IPS DF 6.9 (cell line): ENCODE results near the gene EOGT.

Source experiments
- DNase-seq: peaks from one replicate; pipeline ENCODE4 v3.0.0-alpha.2; 2013; ENCODE audit warnings: low read depth, low spot score
- H3K27ac ChIP-seq: one replicate; pipeline ENCODE4 v1.5.1; 2013; ENCODE audit warnings: low read length, control low read depth
- H3K27me3 ChIP-seq: 2 replicates; pipeline ENCODE4 v1.6.1; 2013; ENCODE audit warnings: mild to moderate bottlenecking, low read length; ENCODE audit not compliant: control insufficient read depth, insufficient read depth
- H3K36me3 ChIP-seq: 2 replicates; pipeline ENCODE4 v1.6.1; 2013; ENCODE audit warnings: low read length; ENCODE audit not compliant: control insufficient read depth, insufficient read depth
- H3K4me1 ChIP-seq: 2 replicates; pipeline ENCODE4 v1.6.1; 2013; ENCODE audit warnings: low read length; ENCODE audit not compliant: control insufficient read depth, insufficient read depth
- H3K4me3 ChIP-seq: 2 replicates; pipeline ENCODE4 v1.5.1; 2013; ENCODE audit warnings: mild to moderate bottlenecking, low read length
- H3K9me3 ChIP-seq: 2 replicates; pipeline ENCODE4 v1.6.1; 2013; ENCODE audit warnings: low read length, inconsistent platforms; ENCODE audit not compliant: control insufficient read depth, insufficient read depth
- WGBS: extraction: QIAGEN DNeasy Blood & Tissue Kit; methylation state at CpG from one replicate; pipeline ENCODE4 v1.1.7; 2013; ENCODE audit warnings: mixed read lengths, missing lambda C conversion rate; ENCODE audit not compliant: insufficient read length, insufficient coverage; 5-methylcytosine and 5-hydroxymethylcytosine counted together

EOGT gene

DNA sequence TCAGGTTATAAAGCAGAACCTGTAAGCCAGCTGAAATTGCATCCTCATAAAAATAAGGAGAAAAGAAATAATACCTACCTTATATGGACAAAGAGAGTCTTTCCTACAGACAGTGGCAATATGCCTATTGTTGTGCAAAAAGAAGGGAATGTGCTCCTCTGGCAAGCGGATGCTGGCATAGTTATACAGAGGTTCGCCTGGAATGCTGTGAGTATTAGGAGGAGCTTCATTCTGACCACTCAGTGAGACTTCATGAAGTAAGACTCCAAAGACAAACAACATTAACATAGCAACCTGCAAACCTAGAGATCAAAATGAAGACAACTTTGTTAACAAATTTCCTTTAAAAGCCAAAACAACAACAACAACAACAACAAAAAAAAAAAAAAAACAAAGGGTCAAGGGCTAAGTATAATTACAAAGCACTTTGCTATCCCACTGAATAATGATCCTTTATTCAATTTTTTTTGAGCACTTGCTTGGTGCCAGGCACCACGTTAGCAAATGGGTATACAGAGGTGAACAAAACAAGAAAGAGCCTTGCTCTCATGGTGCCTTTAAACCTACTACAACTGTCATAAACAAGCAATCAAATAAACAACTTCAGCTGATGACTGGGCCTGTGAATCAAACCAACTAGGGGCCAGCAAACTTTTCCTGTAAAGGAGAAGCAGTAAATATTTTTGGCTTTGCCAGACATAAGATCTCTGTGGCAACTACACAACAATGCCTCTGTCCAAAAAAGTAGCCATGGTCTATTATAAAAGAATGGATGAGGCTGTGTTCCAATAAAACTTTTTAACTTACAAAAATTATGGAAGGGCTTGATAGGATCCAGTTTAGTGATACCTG, 3.7 kb downstream of the EOGT start:
- Histone ChIP-seq H3K4me1 (peaks cover 3% of the 10 kb centered on the region; the same call in 1 of the 2 replicates), H3K4me3 (no peak overlapping the region), H3K9me3 (no peaks in the 10 kb centered on the region), H3K36me3 (peaks cover 3% of the 10 kb centered on the region; the same call in 1 of the 2 replicates), H3K27ac (no peak overlapping the region), H3K27me3 (no peaks in the 10 kb centered on the region)
- DNase-seq = no peak
- no CpG with 5 or more reads among the region's 3 CpGs for WGBS

DNA sequence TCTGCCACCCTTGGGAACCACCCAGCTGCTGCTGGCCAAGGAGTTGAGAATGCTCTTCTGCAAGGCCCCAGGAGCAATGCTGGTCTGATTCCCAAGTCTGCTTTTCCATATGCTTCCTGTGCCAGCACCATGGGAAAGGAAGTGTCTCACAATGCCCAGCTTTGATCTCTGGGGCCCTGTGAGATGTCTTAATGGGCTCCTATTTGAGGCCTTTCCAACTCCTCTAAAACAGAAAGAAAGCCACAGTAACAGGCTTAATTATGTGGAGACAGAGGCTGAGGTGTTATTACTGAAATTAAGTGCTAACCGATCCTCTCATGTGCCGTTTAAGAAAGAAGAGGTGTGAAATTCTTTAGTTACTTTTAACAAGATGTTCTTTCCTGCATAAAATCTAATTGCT, 4.5 kb downstream of the EOGT start:
- H3K4me3 ChIP-seq = no peak overlapping the region
- H3K9me3 ChIP-seq = no peaks in the 10 kb centered on the region
- no peak for DNase-seq
- peaks cover 3% of the 10 kb centered on the region; the same call in 1 of the 2 replicates for H3K4me1 ChIP-seq
- peaks cover 3% of the 10 kb centered on the region; the same call in 1 of the 2 replicates for H3K36me3 ChIP-seq
- no peaks in the 10 kb centered on the region for H3K27me3 ChIP-seq
- no CpG with 5 or more reads among the region's 2 CpGs for WGBS
- H3K27ac ChIP-seq = no peak overlapping the region

DNA sequence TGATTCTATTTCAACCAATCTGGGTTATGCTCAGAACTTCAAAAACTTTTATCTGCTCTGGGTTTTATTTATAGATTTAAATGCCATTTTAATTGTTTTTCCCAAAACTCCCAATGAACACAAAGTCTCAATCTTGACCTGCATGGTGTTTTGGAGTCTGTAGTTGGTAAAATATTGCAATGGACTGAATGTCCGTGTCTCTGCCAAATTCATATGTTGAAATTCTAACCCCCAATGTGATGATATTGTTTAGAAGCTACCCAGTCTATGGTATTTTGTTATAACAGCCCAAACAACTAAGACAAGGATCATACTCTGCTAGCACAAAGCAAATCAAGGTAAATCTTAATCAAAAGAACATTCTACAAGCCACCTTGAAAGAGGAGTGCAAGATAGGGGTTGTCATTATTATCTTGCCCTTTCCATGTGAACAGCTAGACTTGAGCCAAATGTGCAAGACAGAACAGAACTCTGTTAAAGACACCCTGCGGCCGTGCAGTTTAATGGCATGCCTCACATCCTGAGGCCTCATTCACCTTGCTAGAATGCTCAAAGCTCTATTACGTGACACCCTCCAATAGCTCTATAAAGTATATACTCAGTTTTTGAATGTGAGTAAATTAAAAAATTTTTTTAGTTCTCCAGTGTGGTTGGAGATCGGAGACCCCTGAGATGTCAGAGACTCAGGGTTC, 7.5 kb downstream of the EOGT start:
- no peak overlapping the region for H3K27ac ChIP-seq
- no peak for DNase-seq
- H3K36me3 ChIP-seq = peaks cover 3% of the 10 kb centered on the region; the same call in 1 of the 2 replicates

DNA sequence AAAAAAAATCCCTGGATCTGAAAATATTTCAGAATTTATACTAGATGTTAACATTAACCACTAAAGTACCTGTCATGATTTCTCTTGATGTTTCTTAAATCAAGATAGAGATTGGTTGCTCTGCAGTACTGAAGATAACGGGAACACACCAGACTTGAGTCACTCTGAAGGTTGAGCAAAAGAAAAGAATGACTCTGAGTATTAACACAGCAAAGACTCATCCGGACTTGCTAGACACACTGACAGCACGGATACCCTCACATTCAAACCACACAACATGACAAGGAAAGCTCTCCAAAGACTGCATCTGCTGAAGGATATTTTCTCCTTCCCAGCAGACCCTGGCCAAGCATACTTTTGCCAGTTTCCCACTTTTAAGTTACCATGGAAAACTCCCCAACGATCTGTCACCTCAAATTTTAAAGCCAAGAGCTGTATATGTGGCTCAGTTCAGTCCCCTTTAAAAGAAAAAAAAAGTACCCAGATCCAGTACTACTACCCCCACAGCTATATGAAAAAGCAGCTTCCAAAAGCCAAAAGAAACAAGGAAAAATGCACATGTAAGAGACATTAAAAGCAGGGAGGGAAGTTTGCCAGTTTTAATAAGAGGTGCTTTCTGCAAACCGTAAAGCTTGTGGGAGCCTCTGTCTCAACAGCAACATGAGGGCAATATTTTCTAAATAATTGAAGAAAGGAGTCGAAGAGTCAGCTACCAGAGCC, 8.3 kb downstream of the EOGT start:
- Histone ChIP-seq H3K27me3 (no peaks in the 10 kb centered on the region), H3K9me3 (no peaks in the 10 kb centered on the region), H3K4me3 (no peak overlapping the region), H3K27ac (no peak overlapping the region), H3K36me3 (peaks cover 3% of the 10 kb centered on the region; the same call in 1 of the 2 replicates), H3K4me1 (peaks cover 1% of the 10 kb centered on the region; the same call in 1 of the 2 replicates)
- no CpG with 5 or more reads among the region's 6 CpGs for WGBS
- DNase-seq = no peak

More for the DNA sequence above, 7.5 kb downstream of the EOGT start:
- Histone ChIP-seq H3K27me3 (no peaks in the 10 kb centered on the region), H3K4me3 (no peak overlapping the region), H3K9me3 (no peaks in the 10 kb centered on the region), H3K4me1 (peaks cover 1% of the 10 kb centered on the region; the same call in 1 of the 2 replicates)
- WGBS = no CpG with 5 or more reads among the region's 5 CpGs

DNA sequence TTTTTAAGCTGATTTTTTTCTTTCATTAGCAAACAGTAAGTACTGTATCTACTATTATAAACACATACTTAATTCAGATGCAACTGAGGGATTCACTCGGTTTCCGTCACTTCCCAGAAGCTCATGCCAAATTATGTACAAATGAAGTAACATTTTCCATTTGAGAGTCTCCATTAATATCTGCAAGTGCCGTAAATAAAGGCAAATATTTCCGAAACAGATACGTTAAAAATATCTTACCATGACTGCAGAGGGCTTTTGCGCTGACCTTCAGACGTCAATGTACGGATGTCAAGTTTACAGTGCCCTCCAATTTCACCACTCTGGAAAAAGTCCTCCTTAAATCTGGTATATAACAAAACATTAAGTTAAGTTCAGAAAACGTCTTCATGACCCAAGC, 9.3 kb downstream of the EOGT start:
- peaks cover 3% of the 10 kb centered on the region; the same call in 1 of the 2 replicates for H3K36me3 ChIP-seq

DNA sequence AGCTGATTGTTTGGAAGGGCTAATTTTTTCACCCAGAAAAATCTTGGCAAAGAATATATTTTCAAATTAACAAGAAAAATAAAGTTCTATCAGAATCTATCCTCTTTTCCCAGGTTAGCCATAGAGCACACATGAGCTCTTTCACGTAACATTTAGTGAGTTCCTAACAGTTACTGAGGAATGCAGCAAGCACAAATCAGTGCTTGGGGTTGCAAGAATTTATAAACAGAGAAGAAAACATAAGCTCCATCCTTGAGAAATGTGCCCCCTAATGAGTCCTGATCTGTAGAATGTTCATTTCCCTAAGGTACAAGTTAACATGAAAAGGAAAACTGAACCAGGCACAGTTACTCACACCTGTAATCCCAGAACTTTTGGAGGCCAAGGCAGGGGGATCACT, 13.9 kb downstream of the EOGT start:
- Histone ChIP-seq H3K9me3 (no peaks in the 10 kb centered on the region), H3K36me3 (peaks cover 5% of the 10 kb centered on the region; the same call in 1 of the 2 replicates), H3K27me3 (no peaks in the 10 kb centered on the region), H3K4me3 (no peak overlapping the region), H3K4me1 (no peaks in the 10 kb centered on the region), H3K27ac (no peak overlapping the region)
- WGBS = no CpG with 5 or more reads among the region's 1 CpG
- no peak for DNase-seq

More for the DNA sequence above, 9.3 kb downstream of the EOGT start:
- H3K27ac ChIP-seq = no peak overlapping the region
- no peak overlapping the region for H3K4me3 ChIP-seq
- DNase-seq = no peak
- no CpG with 5 or more reads among the region's 9 CpGs for WGBS
- peaks cover 1% of the 10 kb centered on the region; the same call in 1 of the 2 replicates for H3K4me1 ChIP-seq
- H3K9me3 ChIP-seq = no peaks in the 10 kb centered on the region
- no peaks in the 10 kb centered on the region for H3K27me3 ChIP-seq

DNA sequence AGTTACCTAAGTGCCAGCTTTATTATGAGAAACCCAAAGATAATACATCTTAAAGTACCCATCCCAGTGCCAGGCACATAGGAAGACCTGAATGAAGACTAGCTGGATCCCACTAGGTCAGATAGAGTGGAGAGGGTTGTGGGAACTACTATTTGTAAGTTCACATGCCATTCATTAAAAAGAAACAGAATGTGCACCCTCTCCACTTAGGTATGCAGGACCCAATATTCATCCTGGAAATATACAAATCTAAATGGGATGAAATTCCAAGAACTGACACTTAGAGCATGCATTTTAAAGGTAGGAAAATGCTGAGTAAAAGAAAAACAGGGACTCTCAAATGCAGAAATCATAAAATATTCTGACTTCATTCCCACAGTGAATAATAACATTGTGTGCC, 14.3 kb downstream of the EOGT start:
- Histone ChIP-seq H3K27ac (no peak overlapping the region), H3K27me3 (no peaks in the 10 kb centered on the region), H3K4me1 (no peaks in the 10 kb centered on the region), H3K9me3 (no peaks in the 10 kb centered on the region), H3K4me3 (no peak overlapping the region), H3K36me3 (peaks cover 5% of the 10 kb centered on the region; the same call in 1 of the 2 replicates)
- no peak for DNase-seq

DNA sequence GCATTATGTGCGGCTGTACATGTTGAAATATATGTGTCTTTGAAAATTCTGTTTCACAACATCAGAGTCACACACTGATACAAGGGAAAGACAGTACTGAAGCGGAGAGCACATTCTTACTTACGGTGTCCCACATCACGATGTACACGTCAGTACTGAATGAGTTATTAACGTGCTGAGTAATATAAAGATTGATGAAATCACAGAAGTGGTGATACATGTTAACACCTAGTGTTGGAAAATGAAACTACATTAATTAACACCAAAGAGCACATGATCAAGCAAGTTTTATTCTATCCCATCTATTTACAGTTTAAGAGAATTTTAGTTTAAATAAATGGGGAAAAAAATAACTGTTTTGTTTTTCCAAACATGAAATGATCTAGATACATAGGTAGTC, 15.6 kb downstream of the EOGT start:
- Histone ChIP-seq H3K4me1 (no peaks in the 10 kb centered on the region), H3K27ac (no peak overlapping the region), H3K36me3 (peaks cover 5% of the 10 kb centered on the region; the same call in 1 of the 2 replicates), H3K9me3 (no peaks in the 10 kb centered on the region), H3K4me3 (no peak overlapping the region), H3K27me3 (no peaks in the 10 kb centered on the region)
- DNase-seq = no peak
- WGBS = no CpG with 5 or more reads among the region's 6 CpGs

DNA sequence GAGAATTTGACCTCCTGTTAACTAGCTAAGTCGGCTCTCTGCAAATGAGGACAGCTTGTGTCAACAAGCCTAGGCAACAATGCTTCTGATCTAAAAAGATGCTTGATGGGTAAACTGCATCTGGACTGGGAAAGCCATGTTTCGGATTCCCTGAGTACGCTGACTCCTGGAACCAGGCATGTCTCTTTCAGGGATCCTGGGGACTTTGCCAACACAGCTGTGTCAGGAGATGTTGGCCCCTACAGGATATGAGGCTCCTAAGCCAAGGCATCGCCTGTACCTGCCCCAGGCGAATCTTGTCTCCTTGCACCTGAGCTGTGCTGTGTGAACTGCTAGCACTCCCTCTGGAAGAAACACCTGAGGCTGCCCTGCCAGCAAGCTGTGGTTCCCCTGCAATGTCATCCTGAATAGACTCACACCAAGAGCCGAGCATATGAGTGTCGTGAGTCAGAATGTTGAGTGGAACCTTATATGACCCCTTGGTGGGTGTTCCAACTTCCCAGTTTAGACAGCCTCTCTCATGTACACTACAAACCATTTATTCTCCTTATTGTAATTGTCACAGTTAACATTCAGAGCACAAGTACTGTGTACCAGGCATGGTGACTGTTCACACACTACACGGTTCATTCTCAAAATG, 17.0 kb downstream of the EOGT start:
- peaks cover 5% of the 10 kb centered on the region; the same call in 1 of the 2 replicates for H3K36me3 ChIP-seq
- no peak overlapping the region for H3K27ac ChIP-seq
- DNase-seq = no peak
- H3K27me3 ChIP-seq = no peaks in the 10 kb centered on the region
- WGBS = no CpG with 5 or more reads among the region's 8 CpGs
- no peaks in the 10 kb centered on the region for H3K9me3 ChIP-seq
- H3K4me3 ChIP-seq = no peak overlapping the region
- no peaks in the 10 kb centered on the region for H3K4me1 ChIP-seq

DNA sequence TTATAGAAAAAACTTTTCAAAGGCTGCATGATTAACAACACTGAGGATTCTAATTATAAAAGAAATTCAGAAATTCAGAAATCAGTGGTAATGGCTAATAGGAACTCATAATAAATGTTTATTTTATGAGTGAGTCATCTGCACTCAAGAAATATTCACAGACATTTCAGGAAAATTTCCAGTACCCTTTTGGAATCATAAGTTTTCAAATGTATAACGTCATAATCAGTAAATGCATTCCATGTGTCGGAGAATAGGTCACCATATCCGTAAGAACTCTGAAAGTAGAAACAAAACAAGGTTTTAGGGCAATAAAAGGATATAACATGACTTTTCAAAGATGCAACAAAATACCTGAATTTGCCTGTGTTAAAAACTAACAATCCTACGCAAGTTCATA, 24.7 kb downstream of the EOGT start:
- WGBS = no CpG with 5 or more reads among the region's 4 CpGs
- no peaks in the 10 kb centered on the region for H3K9me3 ChIP-seq
- no peak overlapping the region for H3K27ac ChIP-seq
- DNase-seq = no peak
- no peak overlapping the region for H3K4me3 ChIP-seq
- H3K27me3 ChIP-seq = no peaks in the 10 kb centered on the region
- peaks cover 10% of the 10 kb centered on the region for H3K36me3 ChIP-seq
- H3K4me1 ChIP-seq = no peaks in the 10 kb centered on the region
